Activated CD4-positive, alpha-beta T cell treated with anti-CD3 and anti-CD28 coated beads, Interleukin-2, Interleukin-4, amounts not matched to agents 100 ng/mL and 50 ng/mL, durations not matched to agents 16 hours and 8 hours (primary cell): Measurements from ENCODE around the gene C10orf67.
"Not testable (repeated sequence)": the region's sequence is repeated elsewhere in the genome, so short reads cannot be mapped to it uniquely, and the experiment has no call there.

Experiments used
- DNase-seq: peaks from one replicate; pipeline ENCODE4 v3.0.0-alpha.2; 2020; ENCODE audit warnings: low spot score

Gene C10orf67

GRCh38 chr10:23344241-23344841 lies at the start of gene C10orf67:
Gene C10orf67, minus strand, starts transcription at chr10:23344797. Its CDS starts 23 bp downstream, at chr10:23344774.
- DNase-seq: no peak

GRCh38 chr10:23391821-23392220 lies 47.2 kb upstream of the C10orf67 start:
- DNase-seq: peak; percentile 76

- DNase-seq: no peak
These were observed 46.2 kb upstream of the C10orf67 start for GRCh38 chr10:23390809-23391208.

- not testable (repeated sequence) for DNase-seq
These were observed 45.8 kb upstream of the C10orf67 start for GRCh38 chr10:23390408-23390807.

GRCh38 chr10:23387516-23387915 lies 42.9 kb upstream of the C10orf67 start:
- not testable (repeated sequence) for DNase-seq

GRCh38 chr10:23386052-23386451 lies 41.5 kb upstream of the C10orf67 start:
- no peak for DNase-seq

GRCh38 chr10:23384364-23384763 lies 39.8 kb upstream of the C10orf67 start:
- no peak for DNase-seq

- DNase-seq: no peak
These were observed 39.0 kb upstream of the C10orf67 start for GRCh38 chr10:23383637-23384036.

- no peak for DNase-seq
These were observed 36.9 kb upstream of the C10orf67 start for GRCh38 chr10:23381298-23382040.

GRCh38 chr10:23379686-23380085 lies 35.1 kb upstream of the C10orf67 start:
- no peak for DNase-seq

- DNase-seq: no peak
These were observed 31.6 kb upstream of the C10orf67 start for GRCh38 chr10:23376229-23376655.

- DNase-seq: no peak
These were observed 30.8 kb upstream of the C10orf67 start for GRCh38 chr10:23375366-23375765.

- no peak for DNase-seq
These were observed 28.6 kb upstream of the C10orf67 start for GRCh38 chr10:23373156-23373555.

- DNase-seq: no peak
These were observed 26.5 kb upstream of the C10orf67 start for GRCh38 chr10:23371073-23371472.

GRCh38 chr10:23370106-23370505 lies 25.5 kb upstream of the C10orf67 start:
- DNase-seq: no peak

GRCh38 chr10:23368816-23369640 lies 24.4 kb upstream of the C10orf67 start:
- peak; percentile 77 for DNase-seq

- no peak for DNase-seq
These were observed 23.4 kb upstream of the C10orf67 start for GRCh38 chr10:23367896-23368595.

GRCh38 chr10:23365417-23366030 lies 20.9 kb upstream of the C10orf67 start:
- peak; percentile 79 for DNase-seq

- peak; percentile 60 for DNase-seq
These were observed 19.8 kb upstream of the C10orf67 start for GRCh38 chr10:23364378-23364777.

- no peak for DNase-seq
These were observed 19.2 kb upstream of the C10orf67 start for GRCh38 chr10:23363793-23364135.

GRCh38 chr10:23362879-23363792 lies 18.5 kb upstream of the C10orf67 start:
- peak; percentile 75 for DNase-seq
